GM10248 (cell line): ENCODE data around the gene SARS2.

Experiments
- CTCF ChIA-PET: fragments of 300-600 bp; sonication (Branson Sonifier 250); formaldehyde crosslinking; extraction: SDS; loops from one replicate; lab custom pipeline; 2021; ENCODE audit warnings: antibody characterized with exemption; lab: Yijun Ruan, JAX
- POLR2A ChIA-PET: fragments of 350-650 bp; sonication (Branson Sonifier 250); formaldehyde crosslinking; extraction: SDS; loops from one replicate; lab custom pipeline; 2020; ENCODE audit warnings: antibody characterized with exemption; lab: Yijun Ruan, JAX
- DNase-seq: peaks from one replicate; pipeline ENCODE4 v3.0.0; 2012; ENCODE audit errors: extremely low spot score
- TF ChIP-seq, protein P1 (sequence below): IDR thresholded peaks from 2 replicates; pipeline ENCODE4 v1.5.1; 2012; ENCODE audit warnings: mild to moderate bottlenecking, low read depth; ENCODE audit errors: extremely low read depth, missing control alignments, control extremely low read depth

The SARS2 gene

DNA sequence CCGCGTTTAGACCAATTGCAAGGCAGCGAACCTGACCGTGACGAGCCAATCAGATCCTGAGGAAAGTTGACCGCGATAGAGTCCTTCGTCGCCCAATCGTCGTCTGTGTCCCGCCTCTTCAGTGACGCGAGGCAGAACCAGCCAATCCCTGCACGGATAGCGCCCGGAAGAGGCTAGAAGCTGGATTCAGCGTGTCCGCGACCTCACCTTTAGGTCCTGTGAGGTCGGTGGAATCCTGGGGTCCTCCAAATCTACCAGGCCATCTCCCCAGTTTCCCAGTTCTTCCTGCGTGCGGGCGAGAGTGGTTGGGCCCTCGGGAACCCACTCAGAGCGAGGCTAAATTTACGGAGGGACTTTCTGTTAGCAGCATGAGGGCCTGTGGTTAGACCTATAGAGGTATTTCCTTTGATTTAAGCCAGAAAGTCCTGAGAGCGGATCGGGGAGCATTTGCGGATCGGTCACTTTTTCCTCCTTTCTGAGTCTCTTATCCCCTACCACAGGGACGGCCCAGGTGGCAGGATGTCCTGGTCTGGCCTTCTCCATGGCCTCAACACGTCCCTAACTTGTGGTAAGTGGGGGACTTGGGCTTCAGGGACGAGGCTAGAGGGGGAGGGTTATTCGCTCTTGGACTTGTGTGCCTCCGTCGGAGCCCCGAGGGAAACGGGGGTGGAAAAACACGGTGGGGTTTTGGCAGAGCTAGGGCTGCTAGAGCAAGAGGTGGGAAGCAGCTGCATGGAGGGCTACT, 385 bp upstream of the SARS2 start, which contains the start of gene MRPS12:
Gene MRPS12 (plus strand): TSS at position 169 of the 745 bp plus-strand sequence. CDS start 351 bp downstream, at position 520.
- peak; percentile 99 for DNase-seq
- CTCF ChIA-PET = interaction anchor here (0.7 to 4.7 kb wide), 69 partner anchors 8 to 536 kb away, joined by 3 to 31 read pairs (median 4); partner anchors contain the start of genes ACTN4, CCER2, FAM98C and NFKBIB
- POLR2A ChIA-PET = interaction anchor here (0.6 kb wide), 1 partner anchor 635 kb away, joined by 3 read pairs; no protein-coding TSS in a partner anchor
- TF ChIP-seq, protein P1, sequence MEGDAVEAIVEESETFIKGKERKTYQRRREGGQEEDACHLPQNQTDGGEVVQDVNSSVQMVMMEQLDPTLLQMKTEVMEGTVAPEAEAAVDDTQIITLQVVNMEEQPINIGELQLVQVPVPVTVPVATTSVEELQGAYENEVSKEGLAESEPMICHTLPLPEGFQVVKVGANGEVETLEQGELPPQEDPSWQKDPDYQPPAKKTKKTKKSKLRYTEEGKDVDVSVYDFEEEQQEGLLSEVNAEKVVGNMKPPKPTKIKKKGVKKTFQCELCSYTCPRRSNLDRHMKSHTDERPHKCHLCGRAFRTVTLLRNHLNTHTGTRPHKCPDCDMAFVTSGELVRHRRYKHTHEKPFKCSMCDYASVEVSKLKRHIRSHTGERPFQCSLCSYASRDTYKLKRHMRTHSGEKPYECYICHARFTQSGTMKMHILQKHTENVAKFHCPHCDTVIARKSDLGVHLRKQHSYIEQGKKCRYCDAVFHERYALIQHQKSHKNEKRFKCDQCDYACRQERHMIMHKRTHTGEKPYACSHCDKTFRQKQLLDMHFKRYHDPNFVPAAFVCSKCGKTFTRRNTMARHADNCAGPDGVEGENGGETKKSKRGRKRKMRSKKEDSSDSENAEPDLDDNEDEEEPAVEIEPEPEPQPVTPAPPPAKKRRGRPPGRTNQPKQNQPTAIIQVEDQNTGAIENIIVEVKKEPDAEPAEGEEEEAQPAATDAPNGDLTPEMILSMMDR = no peak

DNA sequence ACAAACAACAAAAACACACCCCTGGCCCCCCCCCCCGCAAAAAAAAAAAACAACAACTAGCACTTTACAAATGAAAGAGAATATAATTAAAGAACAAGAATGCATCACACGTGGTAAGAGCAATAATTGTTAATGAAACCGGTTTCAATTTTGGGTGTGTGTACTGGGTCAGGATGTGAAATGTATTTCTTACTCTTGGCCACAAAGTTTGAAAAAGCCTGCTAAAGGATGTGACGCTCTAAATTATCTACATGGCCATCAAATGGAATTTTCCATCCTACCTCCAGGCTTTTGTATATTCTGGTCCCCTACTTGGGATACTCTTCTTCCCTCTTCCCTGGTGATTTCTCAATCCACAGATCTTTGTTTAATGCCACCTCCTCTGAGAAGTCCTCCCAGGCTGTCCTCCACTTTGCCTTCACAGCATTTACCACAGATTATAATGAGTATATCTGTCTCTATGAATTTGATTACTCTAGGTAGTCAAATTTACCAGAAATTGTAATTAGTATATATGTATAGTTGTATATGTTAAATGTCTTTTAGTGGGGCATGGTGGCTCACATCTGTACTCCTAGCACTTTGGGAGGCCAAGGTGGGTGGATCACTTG, 2.1 kb downstream of the SARS2 start:
- CTCF ChIA-PET = interaction anchor here (0.9 to 3.7 kb wide), 16 partner anchors 10 to 416 kb away, joined by 3 to 31 read pairs (median 12); partner anchors contain the start of genes CCER2, NFKBIB and SIRT2
- POLR2A ChIA-PET = no interaction called here
- TF ChIP-seq, protein P1 = no peak
- DNase-seq = no peak

DNA sequence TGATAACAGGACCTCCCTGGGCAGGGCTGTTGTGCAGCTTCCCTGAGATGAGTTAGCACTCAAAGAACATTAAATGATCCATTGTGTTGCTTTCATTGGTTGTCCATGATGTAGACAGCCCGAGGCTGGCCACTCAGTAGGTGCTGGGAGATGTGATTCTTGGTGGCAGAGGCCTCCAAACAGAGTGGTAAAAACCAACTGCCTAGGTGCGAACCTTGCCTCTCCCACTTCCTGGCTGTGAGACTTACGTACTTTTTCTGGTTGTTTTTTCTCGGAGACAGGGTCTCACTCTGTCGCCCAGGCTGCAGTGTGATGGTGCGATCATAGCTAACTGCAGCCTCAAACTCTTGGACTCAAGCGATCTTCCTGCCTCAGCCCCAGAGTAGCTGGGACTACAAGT, 6.2 kb downstream of the SARS2 start:
- TF ChIP-seq, protein P1 = no peak
- ChIA-PET POLR2A (interaction anchor here (0.6 kb wide), 1 partner anchor 20 kb away, joined by 3 read pairs; no protein-coding TSS in a partner anchor), CTCF (interaction anchor here (0.9 kb wide), 1 partner anchor 288 kb away, joined by 3 read pairs; no protein-coding TSS in a partner anchor)
- DNase-seq = no peak

DNA sequence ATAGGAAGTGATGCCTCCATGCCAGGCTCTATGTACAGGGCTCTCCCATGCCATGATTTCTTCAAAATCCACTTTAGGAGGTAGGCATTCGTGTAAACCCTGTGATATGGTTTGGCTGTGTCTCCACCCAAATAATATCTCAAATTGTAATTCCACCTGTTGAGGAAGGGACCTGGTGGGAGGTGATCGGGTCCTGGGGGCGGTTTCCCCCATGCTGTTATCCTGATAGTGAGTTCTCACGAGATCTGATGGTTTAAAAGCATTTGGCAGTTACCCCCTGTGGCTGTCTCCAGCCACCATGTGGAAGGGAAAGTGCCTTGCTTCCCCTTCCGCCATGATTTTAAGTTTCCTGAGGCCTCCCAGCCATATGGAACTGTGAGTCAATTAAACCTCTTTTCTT, 8.1 kb downstream of the SARS2 start:
- TF ChIP-seq, protein P1 = no peak
- ChIA-PET CTCF (interaction anchor here (1.4 kb wide), 1 partner anchor 8 kb away, joined by 6 read pairs; the partner anchor contains the start of genes MRPS12 and SARS2), POLR2A (no interaction called here)
- no peak for DNase-seq

DNA sequence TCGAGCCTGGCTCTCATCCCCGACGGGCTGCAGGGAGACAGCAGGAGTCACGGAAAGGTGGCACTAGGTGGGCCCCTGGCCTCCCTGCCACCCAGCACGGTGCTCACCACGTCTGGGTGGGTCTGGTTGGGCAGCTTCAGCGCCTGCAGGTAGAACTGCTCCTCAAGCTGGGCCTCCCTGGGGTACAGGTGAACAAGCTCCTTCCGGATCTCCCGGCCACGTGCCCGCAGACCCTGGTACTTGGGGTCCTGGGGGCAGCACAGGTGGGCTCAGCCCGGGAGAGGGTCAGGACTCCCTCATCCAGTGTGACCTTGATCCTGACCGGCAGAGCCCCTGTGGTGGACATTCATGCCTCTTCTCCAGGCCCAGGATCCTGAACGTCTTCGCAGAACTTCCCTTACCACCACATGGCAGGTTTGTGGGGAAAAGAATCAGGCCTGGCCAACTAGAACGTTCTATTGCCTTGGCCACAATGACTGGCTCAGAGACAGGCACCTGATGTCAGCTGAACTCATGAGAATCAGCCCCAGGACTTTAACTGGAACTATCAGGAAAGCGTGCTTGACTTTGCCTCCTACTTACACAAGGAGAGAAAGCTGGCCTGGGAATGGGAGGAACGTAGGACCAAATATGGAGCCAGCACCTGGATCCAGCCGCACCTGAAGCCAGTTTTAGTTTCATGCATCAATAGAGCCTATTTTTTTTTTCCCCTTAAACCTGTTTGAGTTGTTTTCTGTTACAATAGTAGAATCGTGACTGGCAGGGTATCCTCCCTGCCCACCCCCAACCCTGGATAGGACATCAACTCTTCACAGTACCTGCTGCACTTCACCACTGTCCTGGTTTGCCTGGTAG, 8.9 kb downstream of the SARS2 start:
- no peak for DNase-seq
- POLR2A ChIA-PET = no interaction called here
- CTCF ChIA-PET = interaction anchor here (1.4 kb wide), 1 partner anchor 9 kb away, joined by 6 read pairs; the partner anchor contains the start of genes MRPS12 and SARS2
- TF ChIP-seq, protein P1 = no peak
